Erythroblast (primary cell): ENCODE data around the gene LRP1B.
A peak's percentile ranks its signal among the peaks of the same experiment; 100 is the strongest.

ENCODE experiments used
- DNase-seq, 2 experiments: peaks; one replicate each; lab custom pipeline; 2025; lab: John Stamatoyannopoulos, UW
- GATA1 ChIP-seq: IDR thresholded peaks from 2 replicates; pipeline ENCODE4 v1.6.1; 2011; ENCODE audit warnings: low read depth, mild to moderate bottlenecking, control low read depth, low read length, moderate library complexity
- POLR2A ChIP-seq: IDR thresholded peaks from 2 replicates; pipeline ENCODE4 v1.6.1; 2011; ENCODE audit warnings: mild to moderate bottlenecking, low read length

LRP1B gene

DNA sequence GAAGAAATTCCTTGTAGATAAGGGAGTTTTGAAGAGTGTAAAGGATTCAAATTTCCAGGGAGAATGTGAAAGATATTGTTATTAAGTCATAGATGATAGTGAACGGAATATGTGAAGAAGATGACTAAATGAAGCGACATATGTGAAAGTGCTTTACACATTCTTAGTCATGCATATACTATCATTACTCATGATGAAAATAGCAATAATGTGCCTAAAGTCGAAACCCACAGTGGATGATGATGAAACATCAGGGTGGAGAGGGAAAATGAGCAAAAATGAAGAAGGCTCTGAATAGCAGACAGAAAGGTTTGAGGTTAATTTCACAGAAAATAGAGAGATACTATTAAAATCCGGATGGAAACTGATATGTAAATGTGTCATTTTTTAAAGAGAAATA is 1237.1 kb downstream of the LRP1B start:
- no peak for TF ChIP-seq POLR2A
- no peak for TF ChIP-seq GATA1
- no peak for DNase-seq

DNA sequence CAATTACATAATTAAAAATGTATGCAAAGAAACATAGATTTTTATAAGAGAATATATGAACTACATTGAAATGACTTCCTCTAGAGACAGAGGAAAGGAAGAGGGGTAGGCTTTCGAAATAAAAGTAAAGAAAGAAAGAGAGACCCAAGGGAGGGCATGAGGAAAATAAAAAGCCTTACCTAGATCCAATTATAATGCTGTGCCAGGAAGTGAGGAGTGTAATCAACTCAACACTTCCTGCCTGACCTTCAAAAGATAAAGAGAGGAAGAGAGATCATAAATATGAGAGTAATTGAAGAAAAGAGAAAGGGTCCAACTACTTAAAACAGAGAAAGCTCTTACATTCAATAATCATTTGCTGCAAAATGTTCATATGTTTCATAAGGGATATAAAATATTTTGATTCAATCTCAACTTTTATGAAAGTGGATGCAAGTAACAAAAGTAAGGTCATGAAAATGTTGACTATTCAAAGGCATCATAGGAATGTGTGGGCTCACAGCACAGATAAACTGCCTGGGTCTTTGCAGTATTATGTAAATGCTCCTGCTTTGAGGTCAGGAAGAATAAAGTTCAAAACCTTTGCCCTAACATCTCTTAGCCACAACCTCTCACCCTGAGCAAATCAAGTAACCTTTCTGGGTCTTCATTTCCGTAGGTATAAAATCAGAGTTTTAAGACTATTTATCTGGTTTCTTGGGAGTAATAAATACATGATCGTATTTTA is 1237.7 kb downstream of the LRP1B start:
- TF ChIP-seq POLR2A = no peak
- TF ChIP-seq GATA1 = no peak

GRCh38 chr2:140892436-140892835 is 1238.4 kb downstream of the LRP1B start:
- TF ChIP-seq POLR2A = no peak
- no peak for TF ChIP-seq GATA1
- DNase-seq = no peak

More for the DNA sequence above, 1237.7 kb downstream of the LRP1B start:
- no peak for DNase-seq

- no peak for DNase-seq
- TF ChIP-seq POLR2A (no peak), GATA1 (no peak)
Observed at GRCh38 chr2:140891614-140892212, 1239.1 kb downstream of the LRP1B start.

DNA sequence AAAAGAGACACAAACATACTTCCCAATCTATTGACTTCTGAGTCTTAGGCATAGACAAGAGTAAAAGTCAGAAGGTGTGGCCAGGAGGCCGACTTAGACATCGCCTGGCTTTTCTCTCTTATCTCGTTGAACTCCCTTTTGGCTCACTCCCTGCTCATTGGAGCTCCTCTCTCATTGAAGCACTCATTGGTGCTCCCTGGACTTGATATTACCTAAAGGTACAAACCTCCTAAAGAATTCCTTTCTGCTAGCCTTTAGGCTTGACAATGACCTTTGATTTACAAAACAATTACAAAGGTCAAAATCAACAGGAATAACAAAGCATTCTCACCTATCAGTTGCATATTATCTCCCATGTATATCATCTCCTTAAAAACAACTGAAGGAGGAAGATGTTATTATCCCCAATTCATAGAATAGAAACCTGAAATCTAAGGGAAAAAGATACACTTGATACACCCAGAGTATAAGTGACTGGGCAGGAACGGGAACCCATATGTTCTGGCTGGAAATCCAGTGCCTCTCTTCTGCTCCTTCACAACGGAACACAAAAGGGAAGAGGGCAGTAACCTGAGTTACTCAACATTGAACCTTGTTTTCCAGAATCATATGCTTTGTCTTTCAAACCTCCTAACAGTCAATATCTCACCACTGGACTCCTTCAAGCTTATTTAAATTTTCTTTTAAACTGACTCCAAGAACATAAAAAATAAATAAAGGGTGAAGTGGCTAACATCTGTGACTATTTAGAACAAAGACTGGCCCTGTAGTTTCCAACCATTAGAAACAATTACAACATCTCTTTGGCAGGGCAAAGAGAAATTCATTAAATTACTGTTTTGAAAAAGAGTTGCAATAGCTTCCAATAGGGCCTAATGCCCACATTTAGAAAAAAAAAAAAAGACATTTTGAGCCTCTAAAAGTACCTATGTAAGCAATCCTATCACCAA is 1247.9 kb downstream of the LRP1B start:
- TF ChIP-seq POLR2A = no peak
- no peak for TF ChIP-seq GATA1

DNA sequence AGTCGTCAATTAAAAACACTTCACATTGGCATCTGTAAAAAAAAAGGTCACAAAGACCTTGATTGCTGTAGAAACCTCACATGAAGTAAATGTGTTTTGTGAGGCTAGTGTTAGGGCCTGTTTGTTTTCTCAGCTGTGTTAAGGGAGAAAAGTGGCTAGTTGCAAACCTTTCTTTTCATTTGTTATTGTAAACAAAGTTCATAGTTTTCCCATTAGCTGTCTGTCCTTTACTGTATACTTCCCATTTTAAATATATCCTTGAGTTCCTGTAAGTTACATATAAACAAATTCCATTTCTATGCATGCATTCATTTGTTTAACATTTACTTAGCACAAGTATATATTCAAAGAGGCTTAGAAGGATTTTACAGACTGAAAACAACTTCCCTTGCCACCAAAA is 1250.2 kb downstream of the LRP1B start:
- no peak for DNase-seq
- no peak for TF ChIP-seq GATA1
- TF ChIP-seq POLR2A = no peak

More for the DNA sequence above, 1247.9 kb downstream of the LRP1B start:
- no peak for DNase-seq

DNA sequence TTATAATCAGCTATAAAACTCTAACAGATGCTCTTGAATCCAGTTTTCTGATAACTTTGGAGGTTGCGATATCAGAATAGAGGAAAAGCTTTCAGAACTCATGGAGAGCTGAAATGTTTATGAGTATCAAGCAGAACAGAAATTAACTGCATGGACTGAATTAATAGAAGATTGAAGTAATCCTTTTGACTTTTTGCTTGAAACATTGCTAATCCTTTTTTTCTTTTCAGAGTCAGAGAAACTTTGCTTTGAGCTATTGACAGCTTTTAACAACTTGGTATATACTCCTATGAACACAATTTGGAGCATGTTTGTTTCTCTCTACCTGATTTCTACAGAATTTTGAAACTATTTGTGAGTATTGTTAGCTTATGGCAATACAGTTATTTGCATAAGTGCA is 1254.8 kb downstream of the LRP1B start:
- DNase-seq = no peak
- TF ChIP-seq GATA1 (no peak), POLR2A (no peak)

DNA sequence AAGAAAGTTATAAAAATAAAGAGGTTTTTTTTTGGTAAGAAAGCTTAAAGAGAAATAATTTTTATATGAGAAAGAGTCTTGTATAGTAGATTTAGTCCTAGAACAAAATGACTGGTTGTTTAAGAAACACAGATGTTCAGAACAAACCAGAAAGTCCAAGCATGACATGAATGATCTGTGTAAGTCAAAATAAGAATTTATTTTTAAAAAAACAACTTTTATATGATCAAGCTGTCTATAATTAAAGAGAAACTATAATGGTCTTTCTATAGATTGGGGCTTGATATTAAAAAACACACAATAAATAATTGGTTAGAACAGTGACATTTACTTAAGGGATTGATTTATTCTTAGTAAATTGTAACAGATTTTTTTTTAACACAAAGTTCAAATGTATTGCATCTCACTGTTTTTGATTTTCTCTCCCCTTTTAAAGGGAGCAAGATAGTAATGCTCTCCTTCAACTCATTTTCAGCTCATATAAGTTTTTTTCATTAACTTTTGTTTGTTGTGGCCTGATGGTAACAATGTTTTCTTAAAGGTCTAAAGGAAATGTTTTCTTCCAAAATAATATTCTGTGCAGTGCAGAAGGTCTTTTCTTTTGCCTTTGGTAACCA is 1256.8 kb downstream of the LRP1B start:
- DNase-seq = no peak
- TF ChIP-seq GATA1 (no peak), POLR2A (no peak)

DNA sequence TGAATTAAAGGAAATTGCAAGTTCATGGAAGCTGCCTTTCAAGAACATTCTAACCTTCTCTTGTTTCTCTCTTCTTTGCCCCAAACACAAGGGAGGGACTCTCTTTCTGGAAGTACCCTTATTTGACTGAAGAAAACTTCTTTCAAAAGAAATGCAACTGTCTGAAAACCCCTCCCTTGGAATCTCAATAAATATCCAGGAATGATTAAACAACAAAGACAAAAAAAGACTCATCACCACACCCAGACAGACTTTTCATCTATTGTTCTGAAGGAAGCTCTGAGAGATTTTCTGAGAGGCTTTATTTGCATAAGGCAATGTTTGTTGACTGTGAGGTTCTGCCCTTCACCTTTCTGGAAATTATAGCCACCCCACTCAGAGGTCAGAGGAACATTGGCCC is 1260.9 kb downstream of the LRP1B start:
- DNase-seq = no peak

DNA sequence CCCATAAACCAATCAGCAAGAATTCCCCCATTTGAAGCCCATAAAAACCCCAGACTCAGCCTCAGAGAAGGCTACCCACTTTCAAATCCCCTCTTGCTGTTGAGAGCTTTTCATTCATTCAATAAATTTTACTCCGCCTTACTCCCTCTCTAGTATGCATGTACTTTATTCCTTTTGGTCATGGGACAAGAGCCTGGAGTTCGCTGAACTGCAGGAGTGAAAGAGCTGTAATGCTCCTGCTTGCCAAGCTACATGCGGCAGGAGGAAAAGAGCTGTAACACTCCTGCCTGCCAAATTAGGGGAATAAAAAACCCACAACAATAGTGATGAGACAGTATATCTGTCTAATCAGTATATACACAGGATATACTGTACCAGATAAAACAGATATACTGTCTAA is 1261.7 kb downstream of the LRP1B start:
- TF ChIP-seq POLR2A = no peak
- no peak for TF ChIP-seq GATA1
- DNase-seq = no peak

More for the DNA sequence above, 1260.9 kb downstream of the LRP1B start:
- no peak for TF ChIP-seq GATA1
- TF ChIP-seq POLR2A = no peak

DNA sequence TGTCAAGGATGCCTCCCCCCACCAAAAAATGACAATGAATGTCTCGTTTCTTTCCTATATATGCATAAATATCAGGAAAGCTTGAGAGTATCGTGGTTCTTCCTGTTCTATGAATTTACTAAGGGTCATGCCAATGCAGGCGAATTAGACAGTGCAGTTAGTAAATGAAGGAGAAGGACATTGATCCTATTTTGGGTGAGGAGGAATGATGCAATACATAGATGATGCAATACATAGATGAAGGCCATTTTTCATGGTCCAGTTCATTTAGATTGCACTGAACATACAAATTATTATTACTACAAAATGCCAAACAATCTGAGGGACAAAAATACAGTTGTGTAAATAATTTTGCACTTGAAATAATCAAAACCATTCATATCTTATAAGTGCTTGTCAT is 1265.0 kb downstream of the LRP1B start:
- TF ChIP-seq GATA1 (no peak), POLR2A (no peak)
- DNase-seq = no peak

GRCh38 chr2:140863713-140864112 is 1267.1 kb downstream of the LRP1B start:
- peak; percentile 15 to 51 for DNase-seq
- no peak for TF ChIP-seq POLR2A
- no peak for TF ChIP-seq GATA1

GRCh38 chr2:140862181-140862580 is 1268.6 kb downstream of the LRP1B start:
- no peak for DNase-seq
- TF ChIP-seq GATA1 (no peak), POLR2A (no peak)

DNA sequence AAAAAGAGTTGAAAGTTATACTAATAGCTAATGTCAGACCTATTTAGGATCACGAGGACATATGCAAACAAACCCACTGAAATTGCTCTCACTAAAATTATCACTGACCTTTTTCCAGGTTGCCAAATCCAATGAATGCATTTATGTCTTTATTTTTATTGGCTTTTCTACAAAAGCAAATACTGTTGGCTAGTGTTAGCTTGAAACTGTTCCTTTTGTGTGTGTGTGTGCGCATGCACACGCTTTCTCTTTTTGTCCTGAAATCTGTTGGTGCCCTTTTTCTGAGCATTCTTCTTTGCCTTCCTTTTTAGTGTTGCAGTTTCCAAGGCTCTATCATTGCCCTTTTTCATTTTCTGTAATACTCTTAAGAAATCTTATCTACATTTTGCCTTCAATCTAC is 1269.2 kb downstream of the LRP1B start:
- TF ChIP-seq GATA1 = no peak
- TF ChIP-seq POLR2A = no peak
- DNase-seq = no peak
